Renal cortical epithelial cell (primary cell): Measurements from ENCODE around the gene HOMER2. TPM values are rescaled to one million over a fixed set of nuclear protein-coding genes. Genes with fewer than 3 reads are reported as not detected.
A peak's percentile ranks its signal among the peaks of the same experiment; 100 is the strongest.
"Not testable (repeated sequence)": the region's sequence is repeated elsewhere in the genome, so short reads cannot be mapped to it uniquely, and the experiment has no call there.

Experiments
- DNase-seq: peaks from one replicate; pipeline ENCODE4 v3.0.0-alpha.2; 2011; ENCODE audit warnings: low read depth
- total RNA-seq: library from RNA; depleted of rRNA; stranded (reverse); fragments of >200 nt; gene quantifications from 2 replicates; pipeline ENCODE4 v1.2.3, GENCODE V29; 2014

Gene HOMER2
- 56.6 and 58.9 TPM in 2 replicates for total RNA-seq

- no peak for DNase-seq
These were observed at the start of gene HOMER2 for GRCh38 chr15:82952158-82953081. Gene HOMER2 (minus strand): TSS chr15:82952720. CDS start chr15:82952535, 185 bp downstream.

GRCh38 chr15:83000672-83001031 is 48.1 kb upstream of the HOMER2 start:
- not testable (repeated sequence) for DNase-seq

GRCh38 chr15:82999905-83000671 is 47.6 kb upstream of the HOMER2 start:
- peak; percentile 70 for DNase-seq

- no peak for DNase-seq
These were observed 46.9 kb upstream of the HOMER2 start for GRCh38 chr15:82999426-82999825.

GRCh38 chr15:82995938-82996337 is 43.4 kb upstream of the HOMER2 start:
- no peak for DNase-seq

GRCh38 chr15:82995076-82995475 is 42.6 kb upstream of the HOMER2 start:
- no peak for DNase-seq

- DNase-seq: no peak
These were observed 40.6 kb upstream of the HOMER2 start for GRCh38 chr15:82993144-82993543.

- no peak for DNase-seq
These were observed 40.0 kb upstream of the HOMER2 start for GRCh38 chr15:82992436-82992998.

GRCh38 chr15:82986442-82986780 is 33.9 kb upstream of the HOMER2 start:
- DNase-seq: peak; percentile 32

GRCh38 chr15:82985688-82986441 is 33.3 kb upstream of the HOMER2 start, which contains the start of gene RAMAC:
Gene RAMAC (plus strand): TSS chr15:82986210. CDS start chr15:82989019, 2,809 bp downstream.
- peak; percentile 97 for DNase-seq

- DNase-seq: no peak
These were observed 28.5 kb upstream of the HOMER2 start for GRCh38 chr15:82980981-82981380.

- DNase-seq: no peak
These were observed 27.2 kb upstream of the HOMER2 start for GRCh38 chr15:82979726-82980125.

GRCh38 chr15:82978438-82978837 is 25.9 kb upstream of the HOMER2 start:
- no peak for DNase-seq

GRCh38 chr15:82977076-82977475 is 24.6 kb upstream of the HOMER2 start:
- no peak for DNase-seq

GRCh38 chr15:82972990-82973389 is 20.5 kb upstream of the HOMER2 start:
- DNase-seq: no peak

- no peak for DNase-seq
These were observed 18.9 kb upstream of the HOMER2 start for GRCh38 chr15:82971218-82971984.

GRCh38 chr15:82970696-82971095 is 18.2 kb upstream of the HOMER2 start:
- no peak for DNase-seq

GRCh38 chr15:82970078-82970686 is 17.7 kb upstream of the HOMER2 start:
- no peak for DNase-seq

- no peak for DNase-seq
These were observed 16.8 kb upstream of the HOMER2 start for GRCh38 chr15:82969353-82969752.

GRCh38 chr15:82968066-82968465 is 15.5 kb upstream of the HOMER2 start:
- peak; percentile 49 for DNase-seq

- DNase-seq: no peak
These were observed 14.2 kb upstream of the HOMER2 start for GRCh38 chr15:82966671-82967071.
